ENCODE data around the gene NFKBIE.

GRCh38 chr6:44266347-44266746 lies 996 bp upstream of the NFKBIE start:
- TF ChIP-seq YY1 (IDR thresholded peaks at IDR 0.05) (no peak), CTCF (IDR thresholded peaks at IDR 0.05; ENCODE audit: low read depth, low read length, missing input control) (no peak)

Data from liver (tissue), 2 donors.